Activated T-cell treated with anti-CD3 and anti-CD28 coated beads, Interleukin-2, amount 50 U/mL, for 72 hours (primary cell): ENCODE results near the gene PTHLH. TPM values are rescaled to one million over a fixed set of nuclear protein-coding genes. Genes with fewer than 3 reads are reported as not detected.

Experiments
- ATAC-seq, 2 donors: fragments of 150-1000 bp; cut with Tn5 transposase; replicated peaks in 1 of 2; 2 replicates each; pipeline ENCODE4 v1.10.0; 2021; ENCODE audit warnings: moderate library complexity in 2 of 2, mild to moderate bottlenecking in 1 of 2
- DNase-seq, 2 donors: peaks; one replicate each; pipeline ENCODE4 v3.0.0; 2021 to 2022; ENCODE audit warnings: mixed read lengths in 1 of 2
- H3K27ac Mint-ChIP-seq: one replicate; pipeline ENCODE4 v1.8.0; 2022; ENCODE audit warnings: mild to moderate bottlenecking, moderate library complexity, mixed read lengths
- H3K27me3 Mint-ChIP-seq: one replicate; pipeline ENCODE4 v1.8.0; 2022; ENCODE audit warnings: low read depth, mixed read lengths
- H3K36me3 Mint-ChIP-seq, 2 donors: one replicate each; pipeline ENCODE4 v1.8.0; 2022; ENCODE audit warnings: mixed read lengths in 2 of 2, mild to moderate bottlenecking in 1 of 2; ENCODE audit not compliant: insufficient read depth in 2 of 2
- H3K4me1 Mint-ChIP-seq: one replicate; pipeline ENCODE4 v1.8.0; 2022; ENCODE audit warnings: low read depth, mixed read lengths
- H3K4me3 Mint-ChIP-seq, 2 donors: one replicate each; pipeline ENCODE4 v1.8.0; 2022; ENCODE audit warnings: mild to moderate bottlenecking in 2 of 2, mixed read lengths in 2 of 2, moderate library complexity in 2 of 2
- H3K9me3 Mint-ChIP-seq, 2 donors: one replicate each; pipeline ENCODE4 v1.8.0; 2022; ENCODE audit warnings: mixed read lengths in 2 of 2
- total RNA-seq, 2 donors: library from RNA; stranded (reverse); gene quantifications; one replicate each; pipeline ENCODE4 v1.2.3, GENCODE V29; 2022

The PTHLH gene
- total RNA-seq, 2 donors from 2014 or later: not detected

GRCh38 chr12:27915021-27915420 lies 57.5 kb downstream of the PTHLH start:
- no peaks in the 10 kb centered on the region for H3K4me1 Mint-ChIP-seq
- H3K36me3 Mint-ChIP-seq: no peaks in the 10 kb centered on the region
- no peak for ATAC-seq
- no peak overlapping the region for H3K4me3 Mint-ChIP-seq
- peaks cover 2 to 5% of the 10 kb centered on the region in 2 donors for H3K9me3 Mint-ChIP-seq
- DNase-seq: no peak
- no peak overlapping the region for H3K27ac Mint-ChIP-seq
- peaks cover 16% of the 10 kb centered on the region for H3K27me3 Mint-ChIP-seq

- ATAC-seq (no peak), DNase-seq (no peak)
- Mint-ChIP-seq H3K4me3 (no peak overlapping the region), H3K27me3 (peaks cover 16% of the 10 kb centered on the region), H3K36me3 (no peaks in the 10 kb centered on the region), H3K9me3 (peaks cover 5% of the 10 kb centered on the region in 2 donors), H3K4me1 (no peaks in the 10 kb centered on the region), H3K27ac (no peak overlapping the region)
Measured at GRCh38 chr12:27913999-27914614, 58.4 kb downstream of the PTHLH start.

DNA sequence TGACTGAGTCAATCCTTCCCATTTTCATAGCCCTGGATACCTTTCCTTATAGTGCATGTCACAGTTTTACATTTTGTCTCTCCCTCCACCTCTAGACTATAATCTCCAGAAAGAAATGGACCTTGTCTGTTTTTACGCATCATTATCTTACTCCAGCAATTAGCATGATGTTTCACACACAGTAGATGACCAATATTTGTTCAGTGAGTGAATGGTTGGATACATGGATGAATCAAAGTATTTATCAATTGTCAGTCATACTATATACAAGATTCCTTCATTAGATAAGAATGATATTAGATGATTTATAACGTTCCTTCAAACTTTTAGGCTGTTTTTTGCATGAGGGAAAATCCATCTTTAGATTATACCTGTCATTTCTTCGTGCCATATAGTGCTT lies 61.1 kb downstream of the PTHLH start:
- no peaks in the 10 kb centered on the region for H3K36me3 Mint-ChIP-seq
- H3K4me3 Mint-ChIP-seq: no peak overlapping the region
- peaks cover 16% of the 10 kb centered on the region for H3K27me3 Mint-ChIP-seq
- peaks cover 5% of the 10 kb centered on the region in 2 donors for H3K9me3 Mint-ChIP-seq
- ATAC-seq: no peak
- H3K4me1 Mint-ChIP-seq: no peaks in the 10 kb centered on the region
- no peak overlapping the region for H3K27ac Mint-ChIP-seq
- no peak for DNase-seq

Other genes with a start within 250 kb of the PTHLH start
- gene KLHL42, start 192.5 kb downstream of the PTHLH start, total RNA-seq: 10 to 100 TPM in 1 of 2 donors, 1 to 10 TPM in 1; 9.8 to 10.7 TPM
- not detected for gene MANSC4, start 192.5 kb downstream of the PTHLH start, total RNA-seq
- 10 to 100 TPM; 17.6 to 20.2 TPM for gene CCDC91, start 217.7 kb upstream of the PTHLH start, total RNA-seq